ENCODE results near the gene TLL2.

Gene TLL2

GRCh38 chr10:96419351-96419750 is 94.4 kb downstream of the TLL2 start:
- TF ChIP-seq CTCF (IDR thresholded peaks at IDR 0.05; ENCODE audit: extremely low read depth, insufficient read depth, missing control alignments): no peak
- in situ Hi-C loops (cut with MboI; ENCODE audit: low pct_unique_long_range_greater_than_20kb, low sequenced_read_pairs, unreplicated experiment): no loop called here
- no peak for DNase-seq (ENCODE audit: low spot score)

GRCh38 chr10:96418582-96418981 is 95.1 kb downstream of the TLL2 start:
- no peak for DNase-seq (ENCODE audit: low spot score)
- TF ChIP-seq CTCF (IDR thresholded peaks at IDR 0.05; ENCODE audit: extremely low read depth, insufficient read depth, missing control alignments): no peak
- in situ Hi-C loops (cut with MboI; ENCODE audit: low pct_unique_long_range_greater_than_20kb, low sequenced_read_pairs, unreplicated experiment): no loop called here

- TF ChIP-seq CTCF (IDR thresholded peaks at IDR 0.05; ENCODE audit: extremely low read depth, insufficient read depth, missing control alignments): no peak
- no peak for DNase-seq (ENCODE audit: low spot score)
- in situ Hi-C loops (cut with MboI; ENCODE audit: low pct_unique_long_range_greater_than_20kb, low sequenced_read_pairs, unreplicated experiment): no loop called here
Observed at GRCh38 chr10:96417441-96417840, 96.3 kb downstream of the TLL2 start.

GRCh38 chr10:96416643-96417042 is 97.1 kb downstream of the TLL2 start:
- in situ Hi-C loops (cut with MboI; ENCODE audit: low pct_unique_long_range_greater_than_20kb, low sequenced_read_pairs, unreplicated experiment): no loop called here
- no peak for DNase-seq (ENCODE audit: low spot score)
- no peak for TF ChIP-seq CTCF (IDR thresholded peaks at IDR 0.05; ENCODE audit: extremely low read depth, insufficient read depth, missing control alignments)

- no peak for DNase-seq (ENCODE audit: low spot score)
- in situ Hi-C loops (cut with MboI; ENCODE audit: low pct_unique_long_range_greater_than_20kb, low sequenced_read_pairs, unreplicated experiment): no loop called here
- TF ChIP-seq CTCF (IDR thresholded peaks at IDR 0.05; ENCODE audit: extremely low read depth, insufficient read depth, missing control alignments): no peak
Observed at GRCh38 chr10:96415891-96416554, 97.7 kb downstream of the TLL2 start.

- DNase-seq (ENCODE audit: low spot score): no peak
- in situ Hi-C loops (cut with MboI; ENCODE audit: low pct_unique_long_range_greater_than_20kb, low sequenced_read_pairs, unreplicated experiment): no loop called here
- no peak for TF ChIP-seq CTCF (IDR thresholded peaks at IDR 0.05; ENCODE audit: extremely low read depth, insufficient read depth, missing control alignments)
Observed at GRCh38 chr10:96415150-96415890, 98.4 kb downstream of the TLL2 start.
